ENCODE measurements around the gene RPRD2.
A peak's percentile ranks its signal among the peaks of the same experiment; 100 is the strongest.

RPRD2 gene

DNA sequence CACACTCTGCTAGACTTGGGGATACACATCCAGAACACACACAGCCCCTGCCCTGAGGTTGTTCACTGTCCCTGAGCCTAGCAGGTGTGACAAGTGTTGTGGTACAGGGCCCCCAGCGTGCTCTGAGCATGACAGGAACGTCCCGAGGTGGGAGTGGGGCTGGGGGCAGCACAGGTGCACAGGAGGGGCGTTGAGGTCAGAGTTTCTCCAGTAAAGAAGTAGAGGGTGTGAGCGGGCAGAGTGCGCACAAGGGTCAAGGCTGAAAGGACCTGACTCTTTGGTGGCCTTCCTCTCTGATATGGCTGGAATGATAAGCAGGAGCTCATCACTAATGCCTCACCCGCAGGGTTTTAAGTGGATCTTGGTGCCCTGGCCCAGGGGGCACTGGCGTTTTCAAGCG is 150.3 kb downstream of the RPRD2 start:
- DNase-seq (ENCODE audit: low read depth in 1 of 2, low spot score in 1 of 2): no peak
- Histone ChIP-seq H3K4me3 (replicated peaks; ENCODE audit: insufficient read depth, low read length) (no peak overlapping the region), H3K27ac (replicated peaks) (no peak overlapping the region), H3K27me3 (ENCODE audit: insufficient read depth, poor library complexity, severe bottlenecking) (no peaks in the 10 kb centered on the region)
- no peak for TF ChIP-seq POLR2AphosphoS5 (IDR thresholded peaks at IDR 0.05; ENCODE audit: low read depth)
- TF ChIP-seq, protein P1, sequence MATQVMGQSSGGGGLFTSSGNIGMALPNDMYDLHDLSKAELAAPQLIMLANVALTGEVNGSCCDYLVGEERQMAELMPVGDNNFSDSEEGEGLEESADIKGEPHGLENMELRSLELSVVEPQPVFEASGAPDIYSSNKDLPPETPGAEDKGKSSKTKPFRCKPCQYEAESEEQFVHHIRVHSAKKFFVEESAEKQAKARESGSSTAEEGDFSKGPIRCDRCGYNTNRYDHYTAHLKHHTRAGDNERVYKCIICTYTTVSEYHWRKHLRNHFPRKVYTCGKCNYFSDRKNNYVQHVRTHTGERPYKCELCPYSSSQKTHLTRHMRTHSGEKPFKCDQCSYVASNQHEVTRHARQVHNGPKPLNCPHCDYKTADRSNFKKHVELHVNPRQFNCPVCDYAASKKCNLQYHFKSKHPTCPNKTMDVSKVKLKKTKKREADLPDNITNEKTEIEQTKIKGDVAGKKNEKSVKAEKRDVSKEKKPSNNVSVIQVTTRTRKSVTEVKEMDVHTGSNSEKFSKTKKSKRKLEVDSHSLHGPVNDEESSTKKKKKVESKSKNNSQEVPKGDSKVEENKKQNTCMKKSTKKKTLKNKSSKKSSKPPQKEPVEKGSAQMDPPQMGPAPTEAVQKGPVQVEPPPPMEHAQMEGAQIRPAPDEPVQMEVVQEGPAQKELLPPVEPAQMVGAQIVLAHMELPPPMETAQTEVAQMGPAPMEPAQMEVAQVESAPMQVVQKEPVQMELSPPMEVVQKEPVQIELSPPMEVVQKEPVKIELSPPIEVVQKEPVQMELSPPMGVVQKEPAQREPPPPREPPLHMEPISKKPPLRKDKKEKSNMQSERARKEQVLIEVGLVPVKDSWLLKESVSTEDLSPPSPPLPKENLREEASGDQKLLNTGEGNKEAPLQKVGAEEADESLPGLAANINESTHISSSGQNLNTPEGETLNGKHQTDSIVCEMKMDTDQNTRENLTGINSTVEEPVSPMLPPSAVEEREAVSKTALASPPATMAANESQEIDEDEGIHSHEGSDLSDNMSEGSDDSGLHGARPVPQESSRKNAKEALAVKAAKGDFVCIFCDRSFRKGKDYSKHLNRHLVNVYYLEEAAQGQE (IDR thresholded peaks at IDR 0.05; ENCODE audit: insufficient replicate concordance, low read depth): no peak
- TF ChIP-seq, protein P2, sequence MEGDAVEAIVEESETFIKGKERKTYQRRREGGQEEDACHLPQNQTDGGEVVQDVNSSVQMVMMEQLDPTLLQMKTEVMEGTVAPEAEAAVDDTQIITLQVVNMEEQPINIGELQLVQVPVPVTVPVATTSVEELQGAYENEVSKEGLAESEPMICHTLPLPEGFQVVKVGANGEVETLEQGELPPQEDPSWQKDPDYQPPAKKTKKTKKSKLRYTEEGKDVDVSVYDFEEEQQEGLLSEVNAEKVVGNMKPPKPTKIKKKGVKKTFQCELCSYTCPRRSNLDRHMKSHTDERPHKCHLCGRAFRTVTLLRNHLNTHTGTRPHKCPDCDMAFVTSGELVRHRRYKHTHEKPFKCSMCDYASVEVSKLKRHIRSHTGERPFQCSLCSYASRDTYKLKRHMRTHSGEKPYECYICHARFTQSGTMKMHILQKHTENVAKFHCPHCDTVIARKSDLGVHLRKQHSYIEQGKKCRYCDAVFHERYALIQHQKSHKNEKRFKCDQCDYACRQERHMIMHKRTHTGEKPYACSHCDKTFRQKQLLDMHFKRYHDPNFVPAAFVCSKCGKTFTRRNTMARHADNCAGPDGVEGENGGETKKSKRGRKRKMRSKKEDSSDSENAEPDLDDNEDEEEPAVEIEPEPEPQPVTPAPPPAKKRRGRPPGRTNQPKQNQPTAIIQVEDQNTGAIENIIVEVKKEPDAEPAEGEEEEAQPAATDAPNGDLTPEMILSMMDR (IDR thresholded peaks at IDR 0.05; ENCODE audit: insufficient read depth, low read length): no peak

DNA sequence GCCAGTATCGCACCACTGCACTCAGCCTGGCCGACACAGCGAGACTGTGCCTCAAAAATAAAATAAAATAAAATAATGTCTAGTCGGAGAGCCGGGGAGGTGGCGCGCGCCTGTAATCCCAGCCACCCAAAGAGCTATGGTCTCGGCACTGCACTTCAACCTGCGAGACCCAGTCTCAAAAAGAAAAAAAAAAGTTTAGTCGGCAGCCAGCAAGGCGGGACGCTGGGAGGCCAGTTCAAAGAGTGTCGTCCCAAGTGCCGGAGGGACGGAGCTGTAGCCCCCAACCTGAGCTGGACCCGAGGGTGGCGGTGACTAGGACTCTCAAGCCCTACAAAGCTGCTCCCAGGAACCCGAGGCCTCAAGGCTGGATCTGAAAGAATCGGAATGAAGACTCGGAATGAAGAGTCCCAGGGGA is 151.0 kb downstream of the RPRD2 start:
- TF ChIP-seq SPI1 (IDR thresholded peaks at IDR 0.05; ENCODE audit: borderline replicate concordance, low read depth): no peak
- TF ChIP-seq, protein P2 (IDR thresholded peaks at IDR 0.05; ENCODE audit: insufficient read depth, low read length): no peak
- no peak for TF ChIP-seq GABPA (IDR thresholded peaks at IDR 0.05; ENCODE audit: low read depth)
- TF ChIP-seq, protein P1 (IDR thresholded peaks at IDR 0.05; ENCODE audit: insufficient replicate concordance, low read depth): no peak
- no peak for TF ChIP-seq POLR2AphosphoS5 (IDR thresholded peaks at IDR 0.05; ENCODE audit: low read depth)
- Histone ChIP-seq H3K4me3 (replicated peaks; ENCODE audit: insufficient read depth, low read length) (peak overlapping the region; percentile 61), H3K27me3 (ENCODE audit: insufficient read depth, poor library complexity, severe bottlenecking) (no peaks in the 10 kb centered on the region), H3K27ac (replicated peaks) (peak overlapping the region; percentile 22; the same call in 1 of the 2 replicates)
- DNase-seq (ENCODE audit: low read depth in 1 of 2, low spot score in 1 of 2): no peak

DNA sequence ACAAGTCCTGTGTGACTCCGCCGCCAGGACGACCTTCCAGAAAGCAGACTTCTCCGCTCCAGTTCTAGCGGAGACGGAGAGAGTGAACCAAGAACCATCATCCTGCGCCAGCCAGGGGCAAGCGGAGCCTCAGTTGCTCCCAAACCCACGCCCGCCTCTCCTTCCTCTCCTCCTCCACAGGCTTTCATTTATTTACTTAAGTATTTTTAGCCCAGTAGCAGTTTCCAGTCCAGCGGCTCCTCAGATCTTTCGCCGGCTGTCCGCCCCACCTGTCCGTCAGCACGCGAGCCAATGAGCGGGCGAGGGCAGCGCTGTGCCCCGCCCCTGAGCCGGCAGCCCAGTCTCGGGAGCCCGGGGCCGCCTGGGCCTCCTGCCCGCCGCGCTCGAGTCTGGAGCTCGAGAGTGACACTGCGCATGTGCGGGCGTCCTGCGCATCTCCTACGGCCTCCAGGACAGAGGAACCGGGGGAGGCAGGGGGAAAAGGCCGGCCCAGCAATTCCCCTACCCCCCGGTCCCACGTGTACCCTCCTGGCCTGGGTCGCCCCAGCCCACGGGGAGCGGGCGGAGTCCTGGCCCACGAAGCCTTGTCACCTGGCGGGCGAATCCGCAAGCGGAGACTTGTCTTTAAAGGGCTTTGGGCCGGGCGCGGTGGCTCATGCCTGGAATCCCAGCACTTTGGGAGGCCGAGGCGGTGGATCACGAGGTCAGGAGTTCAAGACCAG is 151.5 kb downstream of the RPRD2 start, which contains the start of gene FALEC:
TSS of gene FALEC (plus strand) at position 425 of the 722 bp plus-strand sequence.
- DNase-seq (ENCODE audit: low read depth in 1 of 2, low spot score in 1 of 2): peak; percentile 89 to 94
- TF ChIP-seq POLR2AphosphoS5 (IDR thresholded peaks at IDR 0.05; ENCODE audit: low read depth): no peak
- no peak for TF ChIP-seq SPI1 (IDR thresholded peaks at IDR 0.05; ENCODE audit: borderline replicate concordance, low read depth)
- TF ChIP-seq GABPA (IDR thresholded peaks at IDR 0.05; ENCODE audit: low read depth): no peak
- TF ChIP-seq, protein P2 (IDR thresholded peaks at IDR 0.05; ENCODE audit: insufficient read depth, low read length): no peak
- TF ChIP-seq, protein P1 (IDR thresholded peaks at IDR 0.05; ENCODE audit: insufficient replicate concordance, low read depth): no peak
- peak within 1 kb of the TSS; percentile 47 for H3K27ac ChIP-seq (replicated peaks)
- peak within 1 kb of the TSS; percentile 61 for H3K4me3 ChIP-seq (replicated peaks; ENCODE audit: insufficient read depth, low read length)
- no peaks in the 10 kb centered on the region for H3K27me3 ChIP-seq (ENCODE audit: insufficient read depth, poor library complexity, severe bottlenecking)
